HG02623 (cell line): Measurements from ENCODE around the gene SPACA4.

Source experiments
- ATAC-seq: cut with Tn5 transposase; IDR thresholded peaks from one replicate; pipeline ENCODE4 v1.9.1; 2021; ENCODE audit warnings: moderate library complexity; ENCODE audit not compliant: unreplicated experiment

Gene SPACA4

GRCh38 chr19:48633148-48634035 is 26.9 kb downstream of the SPACA4 start:
- no peak for ATAC-seq

- ATAC-seq = no peak
Observed at GRCh38 chr19:48634036-48634342, 27.4 kb downstream of the SPACA4 start.

- ATAC-seq = peak; percentile 28
Observed at GRCh38 chr19:48634424-48635262, 28.1 kb downstream of the SPACA4 start.

GRCh38 chr19:48635263-48635965 is 28.9 kb downstream of the SPACA4 start:
- no peak for ATAC-seq

GRCh38 chr19:48635966-48636858 is 29.7 kb downstream of the SPACA4 start:
- ATAC-seq = no peak

- no peak for ATAC-seq
Observed at GRCh38 chr19:48636859-48637448, 30.4 kb downstream of the SPACA4 start, which contains the start of gene DBP. Gene DBP, minus strand, starts transcription at chr19:48637379. Its CDS starts 385 bp downstream, at chr19:48636994.

GRCh38 chr19:48637449-48637947 is 31.0 kb downstream of the SPACA4 start:
- peak; percentile 65 for ATAC-seq

GRCh38 chr19:48637948-48638830 is 31.6 kb downstream of the SPACA4 start:
- ATAC-seq = peak; percentile 8

GRCh38 chr19:48638831-48639381 is 32.4 kb downstream of the SPACA4 start:
- no peak for ATAC-seq

GRCh38 chr19:48639483-48640375 is 33.2 kb downstream of the SPACA4 start:
- no peak for ATAC-seq

- no peak for ATAC-seq
Observed at GRCh38 chr19:48641850-48642249, 35.3 kb downstream of the SPACA4 start.

- no peak for ATAC-seq
Observed at GRCh38 chr19:48642862-48643261, 36.3 kb downstream of the SPACA4 start.

- no peak for ATAC-seq
Observed at GRCh38 chr19:48644355-48644754, 37.8 kb downstream of the SPACA4 start.

- no peak for ATAC-seq
Observed at GRCh38 chr19:48644839-48645619, 38.5 kb downstream of the SPACA4 start.

- no peak for ATAC-seq
Observed at GRCh38 chr19:48645620-48646000, 39.1 kb downstream of the SPACA4 start.

GRCh38 chr19:48646001-48646721 is 39.6 kb downstream of the SPACA4 start, which contains the start of gene CA11:
Gene CA11, minus strand, starts transcription at chr19:48646187. Its CDS starts 555 bp downstream, at chr19:48645632.
- peak; percentile 78 for ATAC-seq
